Epithelial cell of proximal tubule (primary cell): ENCODE measurements around the gene CDH4. TPM values are rescaled to one million over a fixed set of nuclear protein-coding genes. Genes with fewer than 3 reads are reported as not detected.

Experiments
- DNase-seq: peaks from one replicate; pipeline ENCODE4 v3.0.0-alpha.2; 2011; ENCODE audit warnings: low read depth
- H3K4me3 ChIP-seq: 2 replicates; pipeline ENCODE4 v1.5.1; 2011; ENCODE audit warnings: low read depth, mild to moderate bottlenecking, low read length
- CTCF ChIP-seq: conservative IDR thresholded peaks from 2 replicates; pipeline ENCODE4 v1.5.1; 2012; ENCODE audit warnings: low read depth, mild to moderate bottlenecking, low read length
- total RNA-seq: library from RNA; depleted of rRNA; stranded (reverse); fragments of >200 nt; gene quantifications from 2 replicates; pipeline ENCODE4 v1.2.3, GENCODE V29; 2015

The CDH4 gene
- total RNA-seq, 1 donor from 2014 or later, result 17.1 TPM

GRCh38 chr20:61300293-61300692, 48.2 kb downstream of the CDH4 start:
- TF ChIP-seq CTCF, result no peak

GRCh38 chr20:61300709-61301108, 48.6 kb downstream of the CDH4 start:
- no peak overlapping the region for H3K4me3 ChIP-seq
- TF ChIP-seq CTCF, result no peak
- DNase-seq, result no peak

More at GRCh38 chr20:61300293-61300692, 48.2 kb downstream of the CDH4 start:
- no peak for DNase-seq
- H3K4me3 ChIP-seq, result no peak overlapping the region

- H3K4me3 ChIP-seq, result no peak overlapping the region
- DNase-seq, result no peak
- TF ChIP-seq CTCF, result no peak
These were observed 49.9 kb downstream of the CDH4 start for GRCh38 chr20:61301711-61302525.

GRCh38 chr20:61303217-61303616, 51.2 kb downstream of the CDH4 start:
- no peak for TF ChIP-seq CTCF
- DNase-seq, result no peak
- H3K4me3 ChIP-seq, result no peak overlapping the region

GRCh38 chr20:61303675-61304074, 51.6 kb downstream of the CDH4 start:
- H3K4me3 ChIP-seq, result no peak overlapping the region
- DNase-seq, result no peak
- TF ChIP-seq CTCF, result no peak

- TF ChIP-seq CTCF, result no peak
- no peak overlapping the region for H3K4me3 ChIP-seq
- no peak for DNase-seq
These were observed 52.7 kb downstream of the CDH4 start for GRCh38 chr20:61304750-61305149.

- no peak for TF ChIP-seq CTCF
- no peak overlapping the region for H3K4me3 ChIP-seq
- no peak for DNase-seq
These were observed 54.9 kb downstream of the CDH4 start for GRCh38 chr20:61306937-61307475.
